ENCODE data around the gene RAX.

- TF ChIP-seq EZH2 (IDR thresholded peaks at IDR 0.05; ENCODE audit: borderline replicate concordance, low read depth, low read length, poor library complexity, severe bottlenecking) = no peak
- TF ChIP-seq, protein P1, sequence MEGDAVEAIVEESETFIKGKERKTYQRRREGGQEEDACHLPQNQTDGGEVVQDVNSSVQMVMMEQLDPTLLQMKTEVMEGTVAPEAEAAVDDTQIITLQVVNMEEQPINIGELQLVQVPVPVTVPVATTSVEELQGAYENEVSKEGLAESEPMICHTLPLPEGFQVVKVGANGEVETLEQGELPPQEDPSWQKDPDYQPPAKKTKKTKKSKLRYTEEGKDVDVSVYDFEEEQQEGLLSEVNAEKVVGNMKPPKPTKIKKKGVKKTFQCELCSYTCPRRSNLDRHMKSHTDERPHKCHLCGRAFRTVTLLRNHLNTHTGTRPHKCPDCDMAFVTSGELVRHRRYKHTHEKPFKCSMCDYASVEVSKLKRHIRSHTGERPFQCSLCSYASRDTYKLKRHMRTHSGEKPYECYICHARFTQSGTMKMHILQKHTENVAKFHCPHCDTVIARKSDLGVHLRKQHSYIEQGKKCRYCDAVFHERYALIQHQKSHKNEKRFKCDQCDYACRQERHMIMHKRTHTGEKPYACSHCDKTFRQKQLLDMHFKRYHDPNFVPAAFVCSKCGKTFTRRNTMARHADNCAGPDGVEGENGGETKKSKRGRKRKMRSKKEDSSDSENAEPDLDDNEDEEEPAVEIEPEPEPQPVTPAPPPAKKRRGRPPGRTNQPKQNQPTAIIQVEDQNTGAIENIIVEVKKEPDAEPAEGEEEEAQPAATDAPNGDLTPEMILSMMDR (conservative IDR thresholded peaks at IDR 0.05; ENCODE audit: low read depth, low read length) = no peak
Observed at GRCh38 chr18:59274533-59274928, 1.3 kb upstream of the RAX start.

All from A673 (cell line).